ENCODE results near the gene SMIM38.

The SMIM38 gene

DNA sequence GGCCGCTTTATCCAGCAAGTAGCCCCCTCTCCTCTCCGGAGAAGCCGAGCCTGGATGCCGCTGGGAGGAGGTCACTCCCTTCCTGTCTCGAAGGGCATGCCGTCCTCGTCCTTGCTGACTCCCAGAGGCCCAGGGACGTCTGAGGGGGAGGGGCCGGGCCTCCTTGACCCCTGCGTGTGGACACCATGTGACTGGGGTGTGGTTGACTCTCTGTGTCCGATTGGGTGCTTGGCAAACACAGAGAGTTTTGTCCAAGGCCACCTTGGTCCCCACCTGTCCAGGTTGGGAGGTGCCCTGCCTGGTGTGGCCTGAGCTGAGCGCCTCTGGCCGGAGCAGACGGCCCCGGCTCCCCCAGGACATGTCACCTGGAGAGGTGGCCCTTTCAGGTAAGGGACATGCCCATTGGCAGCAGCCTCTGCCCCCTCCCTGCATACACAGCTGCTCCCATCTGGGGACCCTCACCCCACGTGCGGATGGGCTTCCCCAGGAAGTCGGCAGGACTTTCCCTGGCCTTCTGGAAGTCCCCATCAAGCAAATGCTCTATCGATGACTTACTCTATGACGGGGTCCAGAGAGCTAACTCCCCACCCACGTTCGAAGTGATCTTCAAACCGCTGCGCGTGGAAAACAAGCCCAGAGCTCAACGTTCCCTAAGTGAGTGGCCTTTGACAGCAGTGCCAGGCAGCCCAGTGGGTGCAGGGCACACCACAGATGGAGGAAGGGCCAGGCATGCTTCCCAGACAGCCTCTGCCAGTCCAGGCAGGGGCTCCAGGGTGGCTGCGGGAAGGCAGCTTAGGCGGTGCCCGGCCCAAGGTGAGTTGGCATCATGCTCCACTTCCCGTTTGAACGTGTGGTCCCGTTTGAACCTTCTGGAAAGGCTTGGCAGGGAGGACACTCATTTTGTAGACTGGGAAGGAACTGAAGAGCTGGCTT lies at the start of gene SMIM38:
Gene SMIM38 (plus strand): TSS at position 634 of the 933 bp plus-strand sequence. CDS start 1,912 bp downstream, outside the sequence.
- DNase-seq (ENCODE audit: low spot score) = no peak

DNA sequence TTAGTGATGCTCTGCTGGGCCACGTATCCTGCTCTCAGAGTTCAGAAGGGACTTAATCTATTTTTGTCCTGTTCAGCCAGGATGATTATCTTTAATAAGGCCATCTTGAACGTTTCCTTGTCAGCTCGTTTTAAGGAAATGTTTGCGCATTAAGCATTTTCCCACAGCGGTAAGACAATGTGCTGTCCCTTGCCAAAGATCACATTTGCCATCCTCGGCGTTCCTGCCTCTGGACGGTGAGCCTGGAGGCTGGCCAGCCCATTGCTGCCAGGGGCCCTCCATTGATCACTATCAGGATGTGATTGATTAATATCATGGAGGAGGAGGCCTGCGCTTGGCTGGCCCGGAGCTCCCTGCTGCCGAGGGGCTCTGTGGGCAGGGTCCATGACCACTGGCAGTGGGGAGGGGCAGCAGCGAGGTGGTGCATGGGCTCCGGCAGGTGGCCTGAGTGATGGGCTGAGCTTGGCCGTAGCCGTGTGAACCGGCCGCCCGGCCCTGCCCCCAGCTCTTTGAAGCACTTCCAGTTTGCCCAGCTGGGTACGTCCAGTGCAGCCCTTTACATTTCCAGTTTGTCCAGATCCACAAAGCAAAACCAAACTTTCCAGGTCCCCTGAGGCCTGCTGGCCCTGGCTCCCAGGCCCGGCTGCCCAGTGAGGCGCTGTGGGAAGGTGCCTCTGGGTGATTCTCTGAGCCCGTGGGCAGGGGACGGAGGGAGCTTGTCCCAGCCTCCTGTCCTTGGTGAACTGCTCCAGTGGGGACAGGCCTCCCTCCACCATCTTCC lies 49.5 kb upstream of the SMIM38 start:
- DNase-seq (ENCODE audit: low spot score) = no peak

DNA sequence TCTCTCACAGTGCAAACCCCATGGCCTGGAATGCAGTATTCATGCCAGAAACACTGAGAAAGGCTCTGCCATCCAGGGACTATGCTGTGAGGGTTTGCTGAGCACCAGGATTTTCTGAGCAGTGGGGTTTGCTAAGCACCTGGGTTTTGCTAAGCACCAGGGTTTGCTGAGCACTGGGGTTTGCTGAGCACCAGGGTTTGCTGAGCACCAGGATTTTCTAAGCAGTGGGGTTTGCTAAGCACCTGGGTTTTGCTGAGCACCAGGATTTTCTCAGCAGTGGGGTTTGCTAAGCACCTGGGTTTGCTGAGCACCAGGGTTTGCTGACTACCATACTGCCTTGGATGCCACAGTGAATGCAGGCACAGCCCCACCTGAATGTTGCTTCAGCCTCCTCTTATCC lies 48.3 kb upstream of the SMIM38 start:
- no peak for DNase-seq (ENCODE audit: low spot score)

DNA sequence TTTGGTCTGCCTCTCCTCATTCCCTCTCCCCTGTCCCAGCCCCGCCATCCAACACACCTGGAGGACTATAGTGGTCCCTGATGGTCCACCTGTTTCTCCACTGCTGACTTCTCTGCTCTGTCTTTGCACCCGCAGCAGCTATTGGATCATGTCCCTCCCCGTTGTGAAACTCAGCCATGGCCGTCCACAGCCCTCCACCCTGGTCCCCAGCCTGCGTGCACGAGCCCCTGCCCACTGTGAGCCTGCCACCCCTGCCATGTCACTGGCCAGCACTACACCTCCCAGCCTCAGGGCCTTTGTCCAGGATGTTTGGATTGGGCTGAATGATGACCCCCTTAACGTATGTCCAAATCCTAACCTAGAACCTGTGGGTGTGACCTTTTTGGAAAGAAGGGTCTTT lies 47.7 kb upstream of the SMIM38 start:
- DNase-seq (ENCODE audit: low spot score) = no peak

DNA sequence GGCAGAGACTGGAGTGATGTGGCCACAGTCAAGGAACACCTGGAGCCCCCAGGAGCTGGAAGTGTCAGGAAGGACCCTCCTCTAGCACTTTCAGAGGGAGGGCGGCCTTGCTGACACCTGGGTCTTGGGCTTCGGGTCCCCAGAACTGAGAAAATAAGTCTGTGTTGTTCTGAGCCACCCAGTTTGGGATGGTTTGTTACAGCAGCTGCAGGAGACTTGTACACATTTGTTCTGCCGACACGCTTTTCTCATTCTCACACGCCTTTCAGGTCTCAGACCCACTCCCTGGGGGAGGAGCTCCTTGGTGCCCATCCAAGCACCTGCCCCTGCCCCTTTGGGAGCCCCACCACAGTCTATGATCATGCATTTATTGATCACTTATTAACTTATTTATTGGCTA lies 47.2 kb upstream of the SMIM38 start:
- no peak for DNase-seq (ENCODE audit: low spot score)

DNA sequence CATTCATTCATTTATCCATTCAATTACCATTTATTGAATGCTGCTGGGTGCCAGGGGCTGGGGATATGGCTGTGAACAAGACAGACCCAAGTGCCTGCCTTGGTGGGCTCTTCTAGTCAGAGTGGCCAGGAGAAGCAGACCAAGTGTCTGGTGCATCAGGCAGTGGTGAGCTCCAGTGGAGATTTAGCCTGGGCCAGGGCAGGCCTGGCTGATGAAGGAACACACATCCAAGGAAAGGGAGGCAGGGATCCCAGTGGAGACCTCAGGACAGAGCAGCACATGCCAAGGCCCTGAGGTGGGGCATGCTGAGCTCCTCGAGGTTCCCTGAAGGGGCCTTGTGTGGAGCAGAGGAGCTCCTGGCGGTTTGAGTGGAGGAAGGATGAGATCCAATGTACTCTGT lies 46.6 kb upstream of the SMIM38 start:
- no peak for DNase-seq (ENCODE audit: low spot score)

DNA sequence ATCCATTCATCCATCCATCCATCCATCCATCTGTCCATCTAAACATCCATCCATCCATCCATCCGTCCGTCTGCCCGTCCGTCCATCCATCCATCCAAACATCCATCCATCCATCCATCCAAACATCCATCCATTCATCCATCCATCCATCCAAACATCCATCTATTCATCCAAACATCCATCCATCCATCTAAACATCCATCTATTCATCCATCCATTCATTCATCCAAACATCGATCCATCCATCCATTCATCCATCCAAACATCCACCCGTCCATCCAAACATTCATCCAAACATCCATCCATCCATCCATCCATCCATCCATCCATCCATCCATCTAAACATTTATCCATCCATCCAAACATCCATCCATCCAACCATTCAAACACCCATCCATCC lies 45.3 kb upstream of the SMIM38 start:
- DNase-seq (ENCODE audit: low spot score) = no peak

DNA sequence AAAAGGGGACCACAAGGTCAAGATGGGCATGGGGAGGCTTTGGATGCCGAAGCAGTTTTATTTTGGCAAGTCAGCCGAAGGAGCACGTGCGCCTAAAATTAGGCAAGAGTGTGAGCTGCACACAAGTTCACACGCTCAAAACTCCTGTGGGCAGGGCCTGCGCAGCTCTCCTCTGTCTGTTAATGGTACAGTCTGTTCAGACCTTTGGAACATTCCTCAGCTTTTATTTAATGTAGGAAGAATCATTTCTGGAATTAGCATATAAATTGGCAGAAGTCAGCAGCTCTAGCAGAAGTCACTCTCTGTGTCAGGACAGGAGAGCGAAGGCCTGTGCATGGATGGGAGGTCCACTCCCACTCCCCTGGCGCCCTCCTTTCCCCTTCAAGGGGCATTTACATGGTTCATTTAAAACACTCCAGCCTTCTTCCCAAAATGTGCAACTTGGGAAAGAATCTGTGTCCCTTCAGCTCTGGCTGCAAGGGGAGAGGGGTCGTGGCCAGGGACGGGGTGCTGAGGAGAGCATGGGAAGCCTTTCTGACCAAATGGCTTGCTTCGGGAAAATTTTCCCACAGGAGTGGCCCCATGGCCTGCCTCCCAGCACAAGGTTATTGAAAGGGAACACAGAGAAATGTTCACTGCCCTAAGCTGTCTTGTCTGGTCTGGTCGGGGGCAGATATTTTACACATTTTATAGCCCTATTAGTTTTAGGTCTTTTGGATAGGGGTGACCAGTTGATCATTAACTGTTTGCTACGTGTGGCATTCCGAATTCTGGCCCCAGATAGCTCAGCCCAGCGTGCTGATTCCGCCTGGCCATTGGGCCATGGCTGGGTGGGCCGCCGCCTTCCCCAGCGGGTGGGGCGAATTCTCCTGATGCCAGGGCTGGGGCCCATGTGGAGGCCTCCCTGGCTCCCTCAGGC lies 43.9 kb upstream of the SMIM38 start:
- DNase-seq (ENCODE audit: low spot score) = no peak

DNA sequence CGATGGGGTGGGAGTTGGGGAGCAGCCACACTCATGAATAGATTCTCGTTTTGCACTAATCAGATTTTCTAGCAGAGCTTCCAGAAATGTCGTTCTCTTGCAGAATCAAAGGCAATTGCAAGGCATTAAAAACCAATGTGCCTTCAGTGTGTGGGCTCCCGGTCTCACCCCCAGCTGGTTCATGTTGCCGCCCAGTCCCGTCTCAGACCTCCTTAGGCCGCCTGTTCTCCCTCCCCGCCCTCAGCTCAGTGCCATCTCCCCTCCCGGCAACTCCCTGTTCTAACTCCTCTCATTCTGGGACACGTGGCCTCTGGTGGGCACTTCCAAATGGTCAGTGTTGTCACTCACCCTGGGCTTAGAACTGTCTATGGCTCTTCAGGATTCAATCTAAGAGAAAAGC lies 42.5 kb upstream of the SMIM38 start:
- no peak for DNase-seq (ENCODE audit: low spot score)

DNA sequence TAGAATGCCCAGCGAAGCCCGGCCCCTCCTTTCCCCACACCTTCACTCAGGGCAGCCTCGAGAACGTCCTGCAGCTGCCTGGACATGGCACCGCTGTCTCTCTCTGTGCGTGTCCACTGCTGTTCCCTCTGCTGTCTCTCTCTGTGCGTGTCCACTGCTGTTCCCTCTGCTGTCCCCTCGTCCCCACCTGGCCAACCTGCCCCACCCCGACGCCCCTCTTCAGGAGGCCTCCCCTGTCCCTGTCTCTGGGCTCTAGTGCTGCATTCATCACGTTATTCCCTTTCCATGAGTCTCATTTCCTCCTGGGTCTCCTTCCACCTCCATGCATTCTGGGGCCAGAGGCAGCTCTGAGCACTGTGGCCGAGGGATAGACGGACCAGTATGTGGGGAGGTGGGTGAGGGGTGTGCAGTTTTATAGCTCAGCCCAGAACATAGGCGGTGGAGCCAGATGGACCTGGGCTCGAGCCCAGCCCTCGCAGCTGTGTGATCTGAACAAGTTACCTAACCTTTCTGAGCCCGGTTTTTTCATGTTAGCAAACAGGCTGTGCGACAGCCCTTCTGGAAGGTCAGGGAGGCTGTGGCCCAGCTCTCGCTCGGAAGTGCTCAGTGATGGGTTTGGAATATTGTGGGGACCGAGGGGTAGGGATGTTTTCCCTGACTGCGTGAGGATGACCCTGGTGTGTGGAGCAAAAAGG lies 41.9 kb upstream of the SMIM38 start:
- no peak for DNase-seq (ENCODE audit: low spot score)

DNA sequence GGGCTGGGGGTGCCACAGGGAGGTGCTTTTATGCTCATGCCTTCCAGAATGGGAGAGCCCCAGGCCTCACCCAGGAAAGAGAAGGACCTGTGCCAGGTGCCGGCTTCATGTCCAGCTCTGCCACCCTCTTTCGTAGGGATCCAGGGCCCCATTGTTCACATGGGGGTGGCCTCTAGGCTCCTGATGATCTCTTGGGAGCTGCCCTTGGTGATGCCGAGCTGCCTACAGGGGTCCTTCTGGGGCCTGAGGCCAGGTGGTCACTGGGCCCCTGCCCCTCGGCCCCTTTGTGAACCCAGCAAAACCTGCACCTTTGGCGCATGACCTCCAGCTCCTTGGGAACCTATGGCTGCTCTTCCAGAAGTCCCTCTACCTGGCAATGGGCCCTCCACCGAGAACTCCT lies 41.4 kb upstream of the SMIM38 start:
- DNase-seq (ENCODE audit: low spot score) = no peak

DNA sequence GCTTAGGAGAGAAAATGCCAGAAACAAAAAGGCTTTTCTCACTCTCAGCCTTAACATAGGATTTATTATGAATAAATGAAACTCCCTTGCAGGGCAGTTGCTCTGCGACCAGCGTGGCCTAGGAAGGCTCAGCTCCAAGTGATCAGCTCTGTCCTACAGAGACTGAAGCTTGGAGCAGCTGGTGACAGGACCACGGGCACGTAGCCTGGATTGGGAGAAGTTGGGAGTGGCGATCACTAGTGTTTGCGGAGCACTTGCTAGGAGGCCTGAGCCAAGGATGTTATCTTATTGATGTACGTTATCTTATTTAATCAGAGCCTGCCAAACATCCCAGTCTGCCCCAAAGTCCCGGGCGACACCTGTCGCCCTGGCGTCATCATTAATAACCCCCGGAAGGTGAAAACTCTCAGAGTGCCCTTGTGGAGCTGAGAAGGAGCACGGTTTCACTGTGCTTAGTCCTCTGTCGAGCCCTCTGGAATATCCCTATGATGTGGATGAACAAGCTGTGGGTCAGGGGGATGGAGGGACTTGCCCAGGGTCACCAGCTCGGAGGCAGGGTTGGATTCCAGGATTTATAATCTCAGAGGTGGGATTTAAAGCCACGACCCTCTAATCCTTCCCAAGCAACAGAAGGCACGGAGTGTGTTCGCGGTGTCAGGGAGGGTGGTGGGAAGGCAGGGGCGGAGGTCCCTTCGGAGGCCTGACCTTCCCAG lies 40.8 kb upstream of the SMIM38 start:
- DNase-seq (ENCODE audit: low spot score) = no peak

DNA sequence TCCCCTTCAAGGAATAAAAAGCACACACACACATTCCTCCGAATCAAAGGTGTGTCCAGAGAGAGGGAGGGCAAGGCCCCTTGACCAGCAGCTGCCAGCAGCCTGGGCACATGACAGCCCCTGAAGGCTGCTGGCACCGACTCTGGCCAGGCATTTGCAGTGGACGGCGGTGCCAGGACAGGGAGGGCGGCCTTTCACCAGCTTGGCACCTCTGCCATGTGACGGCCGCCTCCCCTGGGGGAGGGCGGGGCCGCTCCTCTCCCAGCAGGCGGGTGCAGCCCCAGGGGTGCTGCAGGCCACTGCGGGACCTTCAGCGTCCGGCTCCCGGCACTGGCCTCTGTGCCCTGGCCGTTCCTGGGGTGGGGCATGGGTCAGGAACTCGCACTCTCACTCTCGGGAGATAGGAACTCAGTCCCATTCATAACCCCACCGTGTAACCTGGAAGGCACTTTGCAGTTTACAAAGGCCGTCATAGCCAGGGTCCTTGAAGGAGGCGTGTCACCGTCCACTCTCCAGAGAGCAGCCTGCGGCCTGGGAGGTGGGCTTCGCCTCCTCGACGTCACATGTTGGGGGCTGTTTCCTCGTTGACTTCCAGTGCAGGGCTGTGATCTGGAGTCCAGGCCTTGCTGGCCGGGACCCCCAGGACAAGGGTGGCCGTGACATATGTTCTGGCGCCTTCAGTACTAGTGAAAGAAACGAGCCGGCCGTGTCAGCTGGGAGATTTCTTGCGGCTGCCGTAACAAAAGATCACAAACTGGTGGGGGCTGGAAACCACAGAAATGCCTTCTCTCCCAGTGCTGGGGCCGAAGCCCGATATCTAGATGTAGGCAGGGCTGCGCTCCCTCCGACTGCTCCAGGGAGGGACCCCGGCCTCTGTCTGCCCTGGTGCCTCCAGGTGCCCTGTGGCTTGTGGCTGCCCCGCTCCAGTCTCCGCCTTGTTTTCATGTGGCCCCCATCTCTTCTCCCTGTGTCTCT lies 39.9 kb upstream of the SMIM38 start:
- no peak for DNase-seq (ENCODE audit: low spot score)

DNA sequence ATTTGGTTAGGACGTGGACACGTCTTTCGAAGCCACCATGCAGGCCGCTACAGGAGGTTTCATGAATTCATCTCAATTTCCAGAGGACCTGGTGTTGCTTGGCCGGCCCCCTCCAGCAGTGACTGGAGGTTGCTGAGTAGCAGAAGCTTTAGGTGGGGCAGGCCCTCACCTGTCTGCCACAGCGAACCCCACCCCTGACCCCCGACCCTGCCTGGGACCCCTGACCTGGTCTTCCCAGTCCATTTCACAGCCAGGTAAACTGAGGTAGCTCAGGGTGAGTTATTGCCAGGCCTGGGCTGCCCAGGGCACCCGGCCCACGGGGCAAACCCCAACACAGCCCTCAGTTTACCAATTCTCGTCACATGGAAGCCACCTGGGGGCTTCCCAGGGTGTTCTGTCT lies 39.1 kb upstream of the SMIM38 start:
- no peak for DNase-seq (ENCODE audit: low spot score)

DNA sequence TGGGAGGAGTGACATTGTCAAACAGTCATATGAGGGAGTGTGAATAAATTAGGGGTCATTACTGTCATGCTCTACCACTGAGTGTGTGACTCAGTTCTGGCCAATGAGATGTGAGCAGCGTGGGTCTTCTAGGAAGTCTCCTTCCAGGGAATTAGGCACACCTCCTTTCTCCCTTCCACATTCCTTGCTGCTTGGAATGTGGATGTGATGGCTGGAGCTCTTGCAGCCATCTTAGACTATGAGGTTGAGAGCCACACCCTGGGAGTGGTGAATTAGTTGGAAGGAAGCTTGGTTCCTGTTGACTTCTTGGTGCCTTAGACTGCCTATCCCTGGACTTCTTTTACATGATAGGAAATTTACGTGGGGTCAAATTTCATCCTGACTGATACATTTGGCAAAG lies 36.5 kb upstream of the SMIM38 start:
- DNase-seq (ENCODE audit: low spot score) = no peak

DNA sequence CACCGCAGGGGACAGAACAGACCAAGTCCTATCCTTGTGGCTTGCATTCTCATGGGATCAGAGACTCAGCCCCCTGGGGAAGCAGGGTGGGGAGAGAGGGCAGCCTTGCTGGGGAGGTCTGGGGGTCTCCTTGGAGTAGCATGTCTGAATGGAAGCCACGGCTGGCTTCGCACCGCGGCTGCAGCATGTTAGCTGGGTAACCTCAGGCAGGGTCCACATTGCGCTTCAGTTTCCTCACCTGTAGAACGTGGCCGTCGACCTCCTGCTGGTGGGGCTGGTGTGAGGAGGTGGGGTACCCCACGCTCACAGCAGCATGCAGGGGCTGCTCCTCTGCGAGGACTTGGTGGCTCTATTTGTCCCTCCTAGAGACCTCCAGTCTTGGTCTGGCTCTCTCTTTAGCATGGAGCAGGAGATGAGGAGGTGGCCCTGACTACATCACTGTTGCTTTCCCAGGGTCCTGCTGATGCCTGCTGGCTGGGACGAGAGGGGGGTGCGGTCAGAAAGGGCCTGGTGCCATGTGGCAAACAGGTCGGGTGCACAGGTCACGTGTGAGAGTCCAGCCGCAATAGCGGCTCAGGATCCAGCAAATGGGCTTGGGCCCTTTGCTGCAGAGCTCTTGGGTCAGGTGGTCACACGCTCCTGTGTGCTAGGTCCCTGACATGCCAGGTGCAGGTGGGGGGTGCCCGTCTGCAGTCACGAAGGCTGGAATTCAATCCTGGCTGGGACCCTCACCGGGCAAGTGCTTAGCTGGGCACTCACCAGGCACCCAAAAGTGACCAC lies 35.4 kb upstream of the SMIM38 start:
- DNase-seq (ENCODE audit: low spot score) = no peak

DNA sequence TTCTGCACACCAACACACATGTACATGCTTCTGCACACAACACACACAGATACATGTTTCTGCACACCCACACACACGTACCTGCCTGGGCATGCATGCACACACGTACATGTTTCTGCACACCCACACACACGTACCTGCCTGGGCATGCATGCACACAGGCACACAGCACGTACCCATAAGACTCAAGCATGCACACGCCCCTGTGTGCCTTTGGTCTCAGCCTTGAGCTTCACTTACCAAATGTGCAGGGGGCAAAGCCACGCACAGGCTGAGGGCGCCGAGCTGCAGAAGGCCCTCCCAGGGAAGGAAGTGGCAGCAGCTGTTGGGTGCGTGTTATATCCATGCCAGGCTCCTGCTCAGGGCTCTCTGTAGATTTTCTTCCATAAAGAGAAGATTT lies 34.7 kb upstream of the SMIM38 start:
- DNase-seq (ENCODE audit: low spot score) = no peak

DNA sequence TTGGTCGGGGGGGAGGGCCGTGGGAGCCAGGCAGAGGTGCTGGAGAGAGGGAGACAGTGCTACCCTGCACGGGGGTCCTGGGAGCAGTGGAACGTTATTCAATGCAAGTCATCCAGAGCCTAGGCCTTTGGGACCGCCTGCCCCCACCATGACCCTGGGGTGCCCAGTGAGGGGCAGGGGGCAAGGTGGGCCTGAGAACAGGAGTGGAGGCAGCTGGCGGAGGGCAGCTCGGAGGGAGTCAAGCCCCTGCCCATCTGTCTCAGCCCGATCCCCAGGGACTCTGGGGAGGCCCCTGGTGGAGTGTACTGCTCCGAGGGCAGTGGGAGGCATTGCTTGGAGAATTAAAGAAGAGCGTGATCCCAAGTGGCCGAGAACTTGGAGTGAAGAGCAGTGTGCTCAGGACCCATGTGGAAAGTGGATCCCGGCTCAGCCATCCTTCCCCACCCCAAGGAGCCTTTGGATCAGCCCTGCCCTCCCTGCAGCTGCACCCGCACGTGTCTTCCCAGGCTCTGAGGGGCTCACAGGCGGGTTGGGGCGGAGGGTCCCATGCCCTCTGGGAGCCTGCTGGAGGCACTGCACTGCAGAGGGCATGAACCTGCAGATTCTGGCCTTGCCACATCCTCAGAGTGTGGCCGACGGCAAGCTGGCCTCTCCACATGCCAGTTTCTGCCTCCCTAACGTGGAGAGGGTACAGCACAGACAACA lies 34.0 kb upstream of the SMIM38 start:
- DNase-seq (ENCODE audit: low spot score) = no peak

Data from CD4-positive, alpha-beta T cell treated with Interleukin-6 at 100 ng/mL for 8 hours (primary cell).